ENCODE data around the gene PODXL2.

PODXL2 gene

GRCh38 chr3:127628788-127629466 lies at the start of gene PODXL2:
Gene PODXL2 (plus strand): TSS chr3:127629185. CDS start chr3:127629220, 35 bp downstream.
- Histone ChIP-seq H3K36me3 (ENCODE audit: control insufficient read depth, insufficient read depth, low read length) (no peaks in the 10 kb centered on the region), H3K27me3 (replicated peaks; ENCODE audit: control insufficient read depth, insufficient read depth, low read length) (peaks cover 7% of the 10 kb centered on the region), H3K4me3 (replicated peaks; ENCODE audit: low read depth, low read length) (peak within 1 kb of the TSS; percentile 65)
- no peak for TF ChIP-seq CTCF (IDR thresholded peaks at IDR 0.05; ENCODE audit: insufficient read depth, low read length, poor library complexity, severe bottlenecking)
- peak; percentile 64 for DNase-seq (ENCODE audit: extremely low read depth, insufficient read length)

- H3K4me3 ChIP-seq (replicated peaks; ENCODE audit: low read depth, low read length) = no peak overlapping the region
- peaks cover 24% of the 10 kb centered on the region for H3K36me3 ChIP-seq (ENCODE audit: control insufficient read depth, insufficient read depth, low read length)
- DNase-seq (ENCODE audit: extremely low read depth, insufficient read length) = no peak
- no peaks in the 10 kb centered on the region for H3K27me3 ChIP-seq (replicated peaks; ENCODE audit: control insufficient read depth, insufficient read depth, low read length)
- TF ChIP-seq CTCF (IDR thresholded peaks at IDR 0.05; ENCODE audit: insufficient read depth, low read length, poor library complexity, severe bottlenecking) = no peak
Measured at GRCh38 chr3:127580327-127581060, 48.5 kb upstream of the PODXL2 start.

GRCh38 chr3:127584734-127585133 lies 44.3 kb upstream of the PODXL2 start:
- no peaks in the 10 kb centered on the region for H3K27me3 ChIP-seq (replicated peaks; ENCODE audit: control insufficient read depth, insufficient read depth, low read length)
- H3K4me3 ChIP-seq (replicated peaks; ENCODE audit: low read depth, low read length) = no peak overlapping the region
- peaks cover 14% of the 10 kb centered on the region for H3K36me3 ChIP-seq (ENCODE audit: control insufficient read depth, insufficient read depth, low read length)
- DNase-seq (ENCODE audit: extremely low read depth, insufficient read length) = no peak
- TF ChIP-seq CTCF (IDR thresholded peaks at IDR 0.05; ENCODE audit: insufficient read depth, low read length, poor library complexity, severe bottlenecking) = no peak

DNA sequence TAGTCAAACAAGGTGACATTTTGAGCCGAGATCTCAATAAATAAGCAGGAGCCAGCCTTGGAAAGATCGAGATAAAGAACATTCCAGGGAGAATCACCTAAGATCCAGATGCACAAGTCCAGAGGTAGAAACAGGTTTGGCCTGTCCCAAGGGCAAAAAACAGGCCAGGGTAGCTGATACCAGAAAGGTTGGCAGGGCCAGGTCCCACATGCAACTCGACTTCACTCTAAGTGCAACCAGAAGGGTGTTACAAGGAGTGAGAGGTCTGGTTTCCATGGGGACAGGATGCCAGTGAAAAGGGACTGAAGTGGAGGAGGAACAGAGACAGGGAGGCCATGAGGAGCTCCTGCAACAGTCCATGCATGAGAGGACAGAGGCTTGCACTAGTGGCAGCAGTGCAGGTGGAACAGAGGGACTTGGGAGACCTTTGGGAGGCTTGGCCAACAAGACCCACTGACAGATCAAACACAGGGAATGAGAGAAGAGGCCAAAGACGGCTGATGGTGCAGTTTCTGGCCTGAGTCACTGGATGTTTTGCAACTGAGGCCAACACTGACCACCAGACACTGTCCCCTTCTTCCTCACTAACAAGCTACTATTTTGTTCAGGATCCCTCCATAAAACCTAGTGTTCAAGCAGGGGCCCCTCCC lies 43.7 kb upstream of the PODXL2 start:
- Histone ChIP-seq H3K36me3 (ENCODE audit: control insufficient read depth, insufficient read depth, low read length) (peaks cover 12% of the 10 kb centered on the region), H3K4me3 (replicated peaks; ENCODE audit: low read depth, low read length) (no peak overlapping the region)

GRCh38 chr3:127585813-127586413 lies 43.1 kb upstream of the PODXL2 start:
- Histone ChIP-seq H3K4me3 (replicated peaks; ENCODE audit: low read depth, low read length) (no peak overlapping the region), H3K36me3 (ENCODE audit: control insufficient read depth, insufficient read depth, low read length) (peaks cover 10% of the 10 kb centered on the region), H3K27me3 (replicated peaks; ENCODE audit: control insufficient read depth, insufficient read depth, low read length) (no peaks in the 10 kb centered on the region)
- no peak for DNase-seq (ENCODE audit: extremely low read depth, insufficient read length)
- no peak for TF ChIP-seq CTCF (IDR thresholded peaks at IDR 0.05; ENCODE audit: insufficient read depth, low read length, poor library complexity, severe bottlenecking)

More for the DNA sequence above, 43.7 kb upstream of the PODXL2 start:
- no peaks in the 10 kb centered on the region for H3K27me3 ChIP-seq (replicated peaks; ENCODE audit: control insufficient read depth, insufficient read depth, low read length)
- DNase-seq (ENCODE audit: extremely low read depth, insufficient read length) = no peak
- TF ChIP-seq CTCF (IDR thresholded peaks at IDR 0.05; ENCODE audit: insufficient read depth, low read length, poor library complexity, severe bottlenecking) = no peak
